Measurements from ENCODE around the gene DNAH17. TPM values are rescaled to one million over a fixed set of nuclear protein-coding genes. Genes with fewer than 3 reads are reported as not detected.

The DNAH17 gene
- polyA plus RNA-seq, 1 experiment = not detected

DNA sequence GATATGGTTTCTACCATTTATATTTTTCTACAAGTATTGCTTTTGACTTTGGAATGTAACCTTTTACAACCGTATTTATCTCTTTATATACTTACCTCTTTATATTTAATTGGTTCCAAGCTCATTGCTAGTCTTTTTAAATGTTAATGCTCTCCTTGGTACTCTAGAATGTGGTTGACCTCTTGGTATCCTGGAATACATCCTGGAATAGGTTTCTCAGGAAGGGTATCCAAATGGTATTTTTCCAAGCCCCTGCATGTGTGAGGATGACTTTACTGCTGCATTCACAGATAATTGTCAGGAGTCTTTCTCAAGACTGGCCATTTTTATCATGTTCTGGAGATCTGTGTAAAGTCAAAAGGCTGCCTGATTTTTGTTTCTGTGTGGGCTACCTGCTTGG lies 30.2 kb downstream of the DNAH17 start:
- TF ChIP-seq, protein P1, sequence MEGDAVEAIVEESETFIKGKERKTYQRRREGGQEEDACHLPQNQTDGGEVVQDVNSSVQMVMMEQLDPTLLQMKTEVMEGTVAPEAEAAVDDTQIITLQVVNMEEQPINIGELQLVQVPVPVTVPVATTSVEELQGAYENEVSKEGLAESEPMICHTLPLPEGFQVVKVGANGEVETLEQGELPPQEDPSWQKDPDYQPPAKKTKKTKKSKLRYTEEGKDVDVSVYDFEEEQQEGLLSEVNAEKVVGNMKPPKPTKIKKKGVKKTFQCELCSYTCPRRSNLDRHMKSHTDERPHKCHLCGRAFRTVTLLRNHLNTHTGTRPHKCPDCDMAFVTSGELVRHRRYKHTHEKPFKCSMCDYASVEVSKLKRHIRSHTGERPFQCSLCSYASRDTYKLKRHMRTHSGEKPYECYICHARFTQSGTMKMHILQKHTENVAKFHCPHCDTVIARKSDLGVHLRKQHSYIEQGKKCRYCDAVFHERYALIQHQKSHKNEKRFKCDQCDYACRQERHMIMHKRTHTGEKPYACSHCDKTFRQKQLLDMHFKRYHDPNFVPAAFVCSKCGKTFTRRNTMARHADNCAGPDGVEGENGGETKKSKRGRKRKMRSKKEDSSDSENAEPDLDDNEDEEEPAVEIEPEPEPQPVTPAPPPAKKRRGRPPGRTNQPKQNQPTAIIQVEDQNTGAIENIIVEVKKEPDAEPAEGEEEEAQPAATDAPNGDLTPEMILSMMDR (IDR thresholded peaks at IDR 0.05; ENCODE audit: low read depth, low read length) = no peak
- POLR2A ChIA-PET = no interaction called here
- no peak overlapping the region for H3K27ac ChIP-seq (ENCODE audit: low read depth, low read length)
- peaks cover 19% of the 10 kb centered on the region for H3K27me3 ChIP-seq (ENCODE audit: control insufficient read depth, insufficient read depth, low read length)
- DNase-seq (ENCODE audit: low read depth, low spot score) = no peak
- H3K4me3 ChIP-seq (ENCODE audit: low read depth, low read length) = no peak overlapping the region
- peaks cover 4% of the 10 kb centered on the region; the same call in 1 of the 2 replicates for H3K9me3 ChIP-seq (ENCODE audit: control insufficient read depth, insufficient read depth, low read length)
- CTCF ChIA-PET = interaction anchor here (0.6 kb wide), 1 partner anchor 209 kb away, joined by 3 read pairs; no protein-coding TSS in a partner anchor

DNA sequence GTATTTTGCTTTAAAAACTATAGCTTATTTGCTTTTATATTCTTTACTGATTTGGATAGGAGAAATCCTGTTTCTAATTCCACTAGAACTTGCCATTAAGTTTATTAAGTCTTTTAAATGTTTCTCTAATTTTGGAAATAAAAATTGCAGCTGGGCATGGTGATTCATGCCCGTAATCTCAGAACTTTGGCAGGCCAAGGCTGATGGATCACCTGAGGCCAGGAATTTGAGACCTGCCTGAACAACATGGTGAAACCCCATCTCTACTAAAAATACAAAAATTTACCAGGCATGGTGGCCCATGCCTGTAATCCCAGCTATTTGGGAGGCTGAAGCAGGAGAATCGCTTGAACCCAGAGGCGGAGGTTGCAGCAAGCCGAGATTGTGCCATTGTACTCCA lies 30.7 kb downstream of the DNAH17 start:
- no peak for DNase-seq (ENCODE audit: low read depth, low spot score)
- Histone ChIP-seq H3K9me3 (ENCODE audit: control insufficient read depth, insufficient read depth, low read length) (peaks cover 4% of the 10 kb centered on the region; the same call in 1 of the 2 replicates), H3K27ac (ENCODE audit: low read depth, low read length) (no peak overlapping the region), H3K4me3 (ENCODE audit: low read depth, low read length) (no peak overlapping the region), H3K27me3 (ENCODE audit: control insufficient read depth, insufficient read depth, low read length) (peaks cover 17% of the 10 kb centered on the region)
- ChIA-PET POLR2A (no interaction called here), CTCF (no interaction called here)
- TF ChIP-seq, protein P1 (IDR thresholded peaks at IDR 0.05; ENCODE audit: low read depth, low read length) = no peak

DNA sequence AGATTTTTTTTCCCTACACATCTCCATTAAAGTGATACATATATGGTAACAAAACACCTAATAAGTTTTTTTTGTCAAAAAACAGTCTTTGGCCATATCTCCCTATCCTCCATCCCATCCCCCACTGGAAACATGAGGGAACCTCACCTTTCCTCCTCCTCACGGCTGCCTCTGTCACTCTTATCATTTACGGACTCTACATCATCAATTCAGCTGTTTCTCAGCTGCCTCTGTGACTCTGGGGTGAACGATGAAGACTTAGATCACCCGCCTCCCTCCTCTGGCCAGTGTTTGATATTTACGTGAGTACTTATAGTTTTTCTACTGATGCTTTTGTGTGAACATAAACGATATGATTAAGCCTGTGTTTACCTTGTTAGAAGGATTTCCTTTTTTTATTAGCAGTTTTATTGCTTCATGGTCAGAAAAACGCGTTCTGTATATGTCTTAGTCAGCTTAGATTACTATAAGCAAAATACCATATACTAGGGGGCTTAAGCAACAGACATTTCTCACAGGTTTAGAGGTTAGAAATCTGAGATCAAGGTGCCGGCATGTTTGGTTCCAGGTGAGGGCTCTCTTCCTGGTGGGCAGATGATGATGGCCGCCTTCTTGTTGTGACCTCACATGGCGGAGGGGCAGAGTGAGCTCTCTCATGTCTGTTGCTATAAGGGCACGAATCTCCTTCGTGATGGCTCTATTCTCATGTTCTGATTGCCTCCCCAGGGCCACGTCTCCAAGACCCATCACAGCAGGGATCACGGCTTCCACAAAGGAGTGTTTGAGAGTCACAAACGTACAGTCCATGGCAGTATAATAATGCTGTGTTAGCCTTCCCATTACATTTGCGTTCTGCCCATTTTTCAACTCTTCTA lies 32.1 kb downstream of the DNAH17 start:
- peaks cover 14% of the 10 kb centered on the region for H3K27me3 ChIP-seq (ENCODE audit: control insufficient read depth, insufficient read depth, low read length)
- no peak overlapping the region for H3K4me3 ChIP-seq (ENCODE audit: low read depth, low read length)
- POLR2A ChIA-PET = no interaction called here
- no peak overlapping the region for H3K27ac ChIP-seq (ENCODE audit: low read depth, low read length)
- DNase-seq (ENCODE audit: low read depth, low spot score) = no peak
- H3K9me3 ChIP-seq (ENCODE audit: control insufficient read depth, insufficient read depth, low read length) = peaks cover 1% of the 10 kb centered on the region; the same call in 1 of the 2 replicates
- TF ChIP-seq, protein P1 (IDR thresholded peaks at IDR 0.05; ENCODE audit: low read depth, low read length) = no peak
- CTCF ChIA-PET = no interaction called here

DNA sequence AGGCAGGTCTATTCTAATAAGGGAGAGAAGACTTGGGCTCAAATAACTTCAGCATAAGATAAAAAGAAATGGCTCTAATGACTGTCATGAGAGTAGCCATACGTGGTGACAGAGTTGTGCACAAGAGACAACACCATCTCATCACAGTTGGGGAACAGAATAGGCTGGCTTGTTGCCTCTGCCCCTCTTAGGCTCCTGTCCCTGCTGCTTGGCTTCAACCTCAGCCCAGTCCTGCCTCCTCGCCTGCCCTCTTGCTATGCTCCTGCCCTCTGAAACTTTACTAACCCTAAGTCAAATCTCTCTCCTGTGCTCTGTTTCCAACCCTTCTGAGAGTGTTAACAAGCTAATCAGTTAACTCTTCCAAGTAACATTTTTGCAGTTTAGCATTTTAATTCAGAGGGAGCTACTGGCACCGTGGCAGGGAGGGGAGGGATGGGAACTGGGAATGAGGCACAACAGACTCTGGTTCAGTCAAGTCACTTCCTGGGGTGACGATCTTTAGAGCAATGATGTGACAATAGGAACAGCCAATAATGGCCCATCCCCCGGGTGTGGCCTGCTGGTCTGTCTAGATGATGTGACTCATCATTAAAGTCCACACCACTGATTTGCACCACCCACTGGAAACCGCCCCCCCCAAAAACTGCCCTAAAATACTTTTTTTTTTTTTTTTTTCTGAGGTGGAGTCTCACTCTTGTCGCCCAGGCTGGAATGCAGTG lies 35.5 kb downstream of the DNAH17 start:
- ChIA-PET CTCF (no interaction called here), POLR2A (interaction anchor here (0.6 kb wide), 1 partner anchor 65 kb away, joined by 3 read pairs; no protein-coding TSS in a partner anchor)
- H3K9me3 ChIP-seq (ENCODE audit: control insufficient read depth, insufficient read depth, low read length) = no peaks in the 10 kb centered on the region; the same call in 1 of the 2 replicates
- no peak overlapping the region for H3K27ac ChIP-seq (ENCODE audit: low read depth, low read length)
- DNase-seq (ENCODE audit: low read depth, low spot score) = no peak
- TF ChIP-seq, protein P1 (IDR thresholded peaks at IDR 0.05; ENCODE audit: low read depth, low read length) = no peak
- peaks cover 11% of the 10 kb centered on the region for H3K27me3 ChIP-seq (ENCODE audit: control insufficient read depth, insufficient read depth, low read length)
- no peak overlapping the region for H3K4me3 ChIP-seq (ENCODE audit: low read depth, low read length)

DNA sequence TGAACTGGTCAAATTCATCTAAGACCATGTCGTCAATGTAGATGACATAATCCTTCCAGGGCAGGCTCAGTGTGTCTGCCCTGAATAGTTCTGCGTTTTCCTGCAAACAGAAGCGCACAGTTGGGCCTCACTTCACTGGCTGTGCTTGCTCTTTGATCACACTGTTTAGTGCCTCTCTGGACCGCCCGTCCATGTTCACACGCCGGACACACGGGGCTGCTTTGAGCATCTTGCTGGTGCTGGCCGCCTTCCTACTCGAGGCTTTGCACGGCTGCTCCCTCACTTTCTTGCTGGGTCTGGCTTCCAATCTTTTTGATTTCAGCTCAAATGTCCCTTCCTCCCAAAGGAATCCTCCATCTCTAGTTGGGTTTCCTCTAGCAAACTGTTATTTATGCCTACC lies 37.4 kb downstream of the DNAH17 start:
- Histone ChIP-seq H3K27me3 (ENCODE audit: control insufficient read depth, insufficient read depth, low read length) (peaks cover 6% of the 10 kb centered on the region), H3K4me3 (ENCODE audit: low read depth, low read length) (no peak overlapping the region), H3K27ac (ENCODE audit: low read depth, low read length) (no peak overlapping the region), H3K9me3 (ENCODE audit: control insufficient read depth, insufficient read depth, low read length) (no peaks in the 10 kb centered on the region; the same call in 1 of the 2 replicates)
- TF ChIP-seq, protein P1 (IDR thresholded peaks at IDR 0.05; ENCODE audit: low read depth, low read length) = no peak
- DNase-seq (ENCODE audit: low read depth, low spot score) = no peak
- ChIA-PET POLR2A (no interaction called here), CTCF (no interaction called here)
